ENCODE results near the gene PIEZO1. TPM values are rescaled to one million over a fixed set of nuclear protein-coding genes. Genes with fewer than 3 reads are reported as not detected.

The PIEZO1 gene
- total and polyA plus RNA-seq, 9 of the 15 experiments (the other 6 are each of a cell fraction or from before 2014, with no cell fraction given): 3.6 to 432 (median 131) TPM

GRCh38 chr16:88769617-88770460 is 15.2 kb downstream of the PIEZO1 start (continued):
- TF ChIP-seq, protein P1, sequence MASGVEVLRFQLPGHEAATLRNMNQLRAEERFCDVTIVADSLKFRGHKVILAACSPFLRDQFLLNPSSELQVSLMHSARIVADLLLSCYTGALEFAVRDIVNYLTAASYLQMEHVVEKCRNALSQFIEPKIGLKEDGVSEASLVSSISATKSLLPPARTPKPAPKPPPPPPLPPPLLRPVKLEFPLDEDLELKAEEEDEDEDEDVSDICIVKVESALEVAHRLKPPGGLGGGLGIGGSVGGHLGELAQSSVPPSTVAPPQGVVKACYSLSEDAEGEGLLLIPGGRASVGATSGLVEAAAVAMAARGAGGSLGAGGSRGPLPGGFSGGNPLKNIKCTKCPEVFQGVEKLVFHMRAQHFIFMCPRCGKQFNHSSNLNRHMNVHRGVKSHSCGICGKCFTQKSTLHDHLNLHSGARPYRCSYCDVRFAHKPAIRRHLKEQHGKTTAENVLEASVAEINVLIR (CRISPR knock-in tag; IDR thresholded peaks at IDR 0.05): no peak
- TF ChIP-seq, protein P2, sequence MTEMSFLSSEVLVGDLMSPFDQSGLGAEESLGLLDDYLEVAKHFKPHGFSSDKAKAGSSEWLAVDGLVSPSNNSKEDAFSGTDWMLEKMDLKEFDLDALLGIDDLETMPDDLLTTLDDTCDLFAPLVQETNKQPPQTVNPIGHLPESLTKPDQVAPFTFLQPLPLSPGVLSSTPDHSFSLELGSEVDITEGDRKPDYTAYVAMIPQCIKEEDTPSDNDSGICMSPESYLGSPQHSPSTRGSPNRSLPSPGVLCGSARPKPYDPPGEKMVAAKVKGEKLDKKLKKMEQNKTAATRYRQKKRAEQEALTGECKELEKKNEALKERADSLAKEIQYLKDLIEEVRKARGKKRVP (CRISPR knock-in tag; IDR thresholded peaks at IDR 0.05): no peak
- TF ChIP-seq KAT2B (IDR thresholded peaks at IDR 0.05; ENCODE audit: low read depth, low read length) (no peak), NR0B1 (IDR thresholded peaks at IDR 0.05; ENCODE audit: partially characterized antibody) (no peak), ZBTB1 (CRISPR knock-in tag; IDR thresholded peaks at IDR 0.05; ENCODE audit: borderline replicate concordance, low read depth) (no peak), HBP1 (CRISPR knock-in tag; IDR thresholded peaks at IDR 0.05) (no peak), ZNF239 (CRISPR knock-in tag; IDR thresholded peaks at IDR 0.05) (no peak), NFE2L1 (tag; IDR thresholded peaks at IDR 0.05; ENCODE audit: borderline replicate concordance, low read depth) (no peak), DIDO1 (tag; IDR thresholded peaks at IDR 0.05; ENCODE audit: low read depth) (no peak), MEF2D (tag; conservative IDR thresholded peaks at IDR 0.05; ENCODE audit: low read depth) (no peak), MIER1 (IDR thresholded peaks at IDR 0.05; ENCODE audit: low read depth) (no peak), TRIM28 (IDR thresholded peaks at IDR 0.05) (no peak), BRF1 (IDR thresholded peaks at IDR 0.05; ENCODE audit: borderline replicate concordance, extremely low read depth, insufficient read length) (no peak), MTA2 (IDR thresholded peaks at IDR 0.05; ENCODE audit: low read depth) (no peak), CHD1 (IDR thresholded peaks at IDR 0.05; ENCODE audit: low read length) (no peak), PCBP2 (IDR thresholded peaks at IDR 0.05; ENCODE audit: low read depth, low read length, poor library complexity, severe bottlenecking) (no peak), SIN3B (IDR thresholded peaks at IDR 0.05; ENCODE audit: low read depth) (no peak), MCM2 (IDR thresholded peaks at IDR 0.05; ENCODE audit: low read depth) (no peak), ASH1L (IDR thresholded peaks at IDR 0.05; ENCODE audit: borderline replicate concordance, low read depth, partially characterized antibody) (no peak), C11orf30 (IDR thresholded peaks at IDR 0.05; ENCODE audit: low read depth) (no peak), MYBL2 (IDR thresholded peaks at IDR 0.05; ENCODE audit: low read depth) (no peak), MYBL2 (CRISPR knock-in tag; IDR thresholded peaks at IDR 0.05; ENCODE audit: borderline replicate concordance) (no peak)
- TF ChIP-seq, protein P3, sequence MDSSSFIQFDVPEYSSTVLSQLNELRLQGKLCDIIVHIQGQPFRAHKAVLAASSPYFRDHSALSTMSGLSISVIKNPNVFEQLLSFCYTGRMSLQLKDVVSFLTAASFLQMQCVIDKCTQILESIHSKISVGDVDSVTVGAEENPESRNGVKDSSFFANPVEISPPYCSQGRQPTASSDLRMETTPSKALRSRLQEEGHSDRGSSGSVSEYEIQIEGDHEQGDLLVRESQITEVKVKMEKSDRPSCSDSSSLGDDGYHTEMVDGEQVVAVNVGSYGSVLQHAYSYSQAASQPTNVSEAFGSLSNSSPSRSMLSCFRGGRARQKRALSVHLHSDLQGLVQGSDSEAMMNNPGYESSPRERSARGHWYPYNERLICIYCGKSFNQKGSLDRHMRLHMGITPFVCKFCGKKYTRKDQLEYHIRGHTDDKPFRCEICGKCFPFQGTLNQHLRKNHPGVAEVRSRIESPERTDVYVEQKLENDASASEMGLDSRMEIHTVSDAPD (CRISPR knock-in tag; IDR thresholded peaks at IDR 0.05): no peak
